H1 (cell line): ENCODE results near the gene GABRG2. TPM values are rescaled to one million over a fixed set of nuclear protein-coding genes. Genes with fewer than 3 reads are reported as not detected.

ENCODE experiments used
- EZH2 ChIP-seq: fragments of 200-600 bp; sonication (generic); IDR thresholded peaks from 2 replicates; pipeline ENCODE4 v1.7.1; 2012; ENCODE audit warnings: low read depth, mild to moderate bottlenecking, moderate library complexity, low read length, inconsistent platforms; ENCODE audit not compliant: severe bottlenecking
- SAP30 ChIP-seq: fragments of 300-600 bp; sonication (generic); IDR thresholded peaks from 2 replicates; pipeline ENCODE4 v1.7.1; 2012; ENCODE audit warnings: low read length, moderate library complexity, mild to moderate bottlenecking, inconsistent platforms; ENCODE audit not compliant: insufficient read depth, insufficient replicate concordance
- TAF7 ChIP-seq: optimal IDR thresholded peaks from 2 replicates; pipeline ENCODE3; 2011; ENCODE audit warnings: low read depth, mild to moderate bottlenecking, inconsistent platforms, low read length, moderate library complexity, borderline replicate concordance
- polyA plus RNA-seq, 7 experiments: library from polyadenylated mRNA; depleted of rRNA in 3 of 7; stranded (reverse) in 5 of 7; unstranded in 2 of 7; fragments of >200 nt in 5 of 7; fragments of 200-250 nt in 2 of 7; gene quantifications; 1 replicate in 5 of 7; 2 replicates in 1 of 7; 4 replicates in 1 of 7; pipeline versions ENCODE4 v1.2.1 to v1.2.3, GENCODE V29; 2011 to 2013; ENCODE audit warnings: missing spikeins in 2 of 7, mixed read lengths in 2 of 7
- total RNA-seq: library from RNA; stranded (reverse); fragmentation: NEBNext Ultra II Directional; extraction: Animal tissue kit (Norgen Biotek cat#: 25700); gene quantifications from 2 replicates; pipeline ENCODE4 v1.2.1, GENCODE V29; 2021

GABRG2 gene
- total and polyA plus RNA-seq, 2 of the 8 experiments (the other 6 are each of a cell fraction or from before 2014, with no cell fraction given) = 2.0 to 2.8 TPM

DNA sequence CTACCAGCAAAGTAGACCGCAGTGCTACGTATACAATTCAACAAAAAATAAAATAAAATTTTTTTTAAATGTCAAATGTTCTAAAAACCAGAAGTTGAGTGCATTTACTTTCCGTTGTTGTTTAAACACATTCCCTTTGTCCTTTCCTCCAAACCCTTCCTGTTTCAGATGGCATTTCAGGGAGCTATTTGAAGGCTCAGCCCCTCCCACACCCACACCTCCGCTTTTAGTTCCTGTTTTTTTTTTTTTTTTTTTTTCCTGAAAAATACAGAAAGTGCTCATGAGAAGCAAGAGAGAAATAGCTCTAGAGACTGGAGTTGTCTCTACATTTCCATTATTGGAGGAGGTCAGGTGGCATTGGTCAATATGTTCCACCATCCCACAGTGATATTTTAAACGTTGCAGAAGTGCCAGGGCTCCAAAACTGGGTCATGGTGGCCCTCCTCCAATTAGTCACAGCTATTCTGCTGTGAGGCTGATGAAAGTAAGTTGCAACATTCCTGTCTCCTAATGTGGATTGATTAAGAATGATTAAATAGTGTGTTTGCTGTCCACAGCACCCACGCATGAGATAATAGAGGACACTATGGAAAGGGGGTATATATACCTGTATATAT, 106.9 kb downstream of the GABRG2 start (continued):
- TF ChIP-seq SAP30 (no peak), EZH2 (no peak), TAF7 (no peak)
